ENCODE data around the gene C20orf96.

The C20orf96 gene

DNA sequence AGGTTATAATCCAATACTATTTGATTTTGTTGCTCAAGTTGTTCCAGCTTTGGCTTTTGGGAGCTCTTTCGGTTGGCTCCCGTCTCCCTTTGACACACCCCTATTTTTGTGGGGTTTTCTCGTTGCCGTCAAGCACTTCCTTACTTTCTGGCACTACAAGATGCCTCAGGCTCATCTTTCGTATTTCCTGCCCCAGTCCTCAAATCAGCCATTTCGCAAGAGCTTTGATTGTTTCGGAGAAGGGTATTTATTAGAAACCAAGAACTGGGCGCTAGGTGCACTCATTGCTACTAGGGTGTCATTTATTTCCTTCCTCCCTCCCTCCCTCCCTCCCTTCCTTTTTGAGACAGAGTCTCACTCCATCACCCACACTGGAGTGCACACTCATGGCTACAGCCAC, 21.5 kb upstream of the C20orf96 start:
- DNase-seq (ENCODE audit: low read depth), result no peak

DNA sequence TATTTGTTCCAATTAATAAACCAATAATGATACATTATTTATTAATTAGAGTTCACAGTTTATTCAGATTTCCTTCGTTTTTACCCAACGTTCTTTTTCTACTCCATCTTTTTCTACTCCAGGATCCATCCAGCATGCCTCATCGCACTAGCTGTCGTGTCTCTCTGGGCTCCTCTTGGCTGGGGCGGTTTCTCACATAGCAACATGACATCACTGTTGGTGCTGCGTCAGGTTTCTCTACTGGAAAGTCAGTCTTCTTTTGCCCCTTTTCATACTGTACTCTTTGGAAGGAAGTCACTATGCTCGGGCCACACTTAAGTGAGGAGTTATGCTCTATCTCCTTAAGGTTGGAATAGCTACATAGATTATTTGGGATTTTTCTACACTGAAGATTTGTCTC, 21.1 kb upstream of the C20orf96 start:
- DNase-seq (ENCODE audit: low read depth), result no peak

DNA sequence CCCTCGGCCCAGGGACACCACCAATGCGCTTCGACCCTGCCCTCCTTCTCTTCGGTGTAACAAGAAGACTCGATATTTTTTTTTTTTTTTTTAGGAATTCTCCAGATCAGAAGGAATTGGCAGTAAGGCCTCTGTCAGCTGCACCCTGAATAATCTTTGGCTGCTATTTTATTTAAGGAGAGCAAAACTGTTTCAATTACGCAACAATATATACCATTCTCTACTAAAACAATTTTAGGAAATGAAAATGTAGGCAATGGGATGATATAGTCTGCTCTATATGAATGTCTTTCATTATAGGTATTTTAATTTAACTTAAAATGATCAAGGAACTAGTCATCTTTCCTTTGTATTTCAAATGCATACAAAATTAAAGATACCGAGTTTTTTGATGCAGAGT, 20.1 kb upstream of the C20orf96 start:
- DNase-seq (ENCODE audit: low read depth), result no peak

DNA sequence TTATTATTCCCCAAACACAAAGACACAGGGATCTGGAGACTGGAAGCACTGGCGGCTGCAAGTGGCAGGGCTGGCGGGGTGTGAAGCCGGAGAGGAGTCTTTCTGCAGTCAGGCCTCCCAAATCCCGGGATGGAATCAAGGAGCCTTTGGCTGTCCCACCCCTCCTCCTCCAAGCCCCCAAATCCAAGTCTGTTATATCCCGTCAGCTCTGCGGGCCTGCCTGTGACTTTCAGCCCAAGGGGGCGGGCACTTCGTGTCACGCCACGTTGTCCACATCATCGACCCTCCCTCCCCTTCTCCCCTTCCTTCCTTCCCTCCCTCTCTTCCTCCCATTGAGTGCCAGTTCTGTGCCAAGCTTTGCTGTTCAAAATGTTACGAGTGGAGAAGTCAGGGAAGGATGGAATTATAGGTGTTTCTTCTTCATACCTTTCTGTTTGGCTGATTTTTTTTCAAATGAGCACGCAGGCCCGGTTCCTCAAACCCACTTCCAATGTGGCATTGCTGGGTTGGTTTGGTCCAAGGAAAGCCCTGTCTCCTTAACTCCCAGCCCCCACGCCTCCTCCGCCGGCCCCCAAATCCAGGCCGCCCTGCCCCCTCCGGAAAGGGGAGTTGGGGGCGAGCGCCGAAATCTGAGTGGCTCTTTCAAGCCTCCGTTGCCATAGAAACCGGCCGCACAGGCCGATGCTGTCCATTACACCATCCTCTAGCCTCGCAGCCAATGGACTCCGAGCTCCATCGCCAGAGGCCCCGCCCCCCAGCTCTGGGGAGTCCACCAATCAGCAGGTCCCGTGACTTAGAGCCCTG, 19.5 kb upstream of the C20orf96 start:
- peak; percentile 86 for DNase-seq (ENCODE audit: low read depth)

DNA sequence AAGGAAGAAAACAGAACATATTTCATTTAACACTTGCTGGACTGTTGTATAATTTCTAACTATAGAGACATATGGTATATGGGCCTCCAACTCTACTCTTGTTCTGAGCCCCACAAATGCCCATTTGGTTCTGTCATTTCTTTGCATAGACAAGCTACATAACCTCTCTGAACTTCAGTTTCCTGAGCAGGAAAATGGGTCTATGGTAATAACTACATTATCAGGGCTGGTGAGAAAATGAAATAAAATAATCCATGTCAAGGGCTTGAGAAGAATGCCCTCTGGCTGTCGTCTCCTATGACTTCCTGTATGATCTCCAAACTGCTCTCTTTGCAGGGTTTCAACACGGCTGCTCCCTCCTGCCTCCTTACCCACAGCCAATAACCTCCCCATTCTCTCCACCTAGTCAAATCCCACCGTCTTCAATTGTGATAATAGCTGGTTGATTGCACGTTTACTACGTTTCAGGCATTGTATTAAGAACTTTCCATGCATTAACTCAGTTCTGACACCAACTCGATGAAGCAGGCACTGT, 18.8 kb upstream of the C20orf96 start:
- no peak for DNase-seq (ENCODE audit: low read depth)

DNA sequence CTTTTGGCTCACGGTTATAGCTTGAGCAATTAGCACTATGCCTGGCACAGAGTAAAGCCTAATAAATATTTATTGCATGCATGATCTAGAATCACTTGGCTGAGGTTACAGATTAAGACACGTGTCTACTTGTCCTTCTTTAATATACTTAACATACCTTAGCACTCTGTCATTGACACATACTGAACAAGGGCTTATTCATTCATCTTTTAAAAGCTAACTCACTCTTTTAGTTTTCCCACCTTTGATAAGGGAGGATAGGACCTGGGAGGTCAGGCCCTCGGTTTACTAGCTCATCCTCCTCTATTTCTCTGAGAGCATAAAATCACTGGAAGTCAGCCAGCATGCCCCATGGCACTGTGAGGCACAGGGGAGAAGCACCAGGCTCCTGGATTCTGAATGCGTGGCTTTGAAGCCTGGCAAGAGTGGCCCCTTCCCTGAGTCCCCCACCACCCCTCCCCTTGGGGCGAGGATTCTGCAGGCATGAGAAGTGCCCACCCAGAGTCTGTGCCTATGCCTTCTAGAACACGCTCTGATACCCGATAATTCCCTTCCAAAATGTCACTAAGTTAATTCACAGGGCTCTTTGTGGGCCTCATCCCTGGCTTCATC, 18.0 kb upstream of the C20orf96 start:
- DNase-seq (ENCODE audit: low read depth), result no peak

DNA sequence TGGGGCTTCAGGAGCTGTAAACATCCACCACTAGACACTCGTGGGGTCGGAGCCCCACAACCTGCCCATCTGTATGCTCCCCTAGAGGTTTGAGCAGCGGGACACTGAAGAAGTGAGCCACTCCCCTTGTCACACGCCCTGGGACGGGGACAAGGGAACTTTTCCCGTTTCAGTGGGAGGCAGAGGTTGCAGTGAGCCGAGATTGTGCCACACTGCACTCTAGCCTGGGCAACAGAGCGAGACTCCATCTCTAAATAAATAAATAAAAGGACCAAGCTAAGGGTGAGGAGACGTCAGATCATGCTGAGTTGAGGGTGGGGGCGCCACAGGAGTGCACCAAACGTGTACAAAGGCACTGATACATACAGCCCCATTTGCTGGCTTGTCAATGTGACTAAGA, 15.2 kb upstream of the C20orf96 start:
- DNase-seq (ENCODE audit: low read depth), result no peak

DNA sequence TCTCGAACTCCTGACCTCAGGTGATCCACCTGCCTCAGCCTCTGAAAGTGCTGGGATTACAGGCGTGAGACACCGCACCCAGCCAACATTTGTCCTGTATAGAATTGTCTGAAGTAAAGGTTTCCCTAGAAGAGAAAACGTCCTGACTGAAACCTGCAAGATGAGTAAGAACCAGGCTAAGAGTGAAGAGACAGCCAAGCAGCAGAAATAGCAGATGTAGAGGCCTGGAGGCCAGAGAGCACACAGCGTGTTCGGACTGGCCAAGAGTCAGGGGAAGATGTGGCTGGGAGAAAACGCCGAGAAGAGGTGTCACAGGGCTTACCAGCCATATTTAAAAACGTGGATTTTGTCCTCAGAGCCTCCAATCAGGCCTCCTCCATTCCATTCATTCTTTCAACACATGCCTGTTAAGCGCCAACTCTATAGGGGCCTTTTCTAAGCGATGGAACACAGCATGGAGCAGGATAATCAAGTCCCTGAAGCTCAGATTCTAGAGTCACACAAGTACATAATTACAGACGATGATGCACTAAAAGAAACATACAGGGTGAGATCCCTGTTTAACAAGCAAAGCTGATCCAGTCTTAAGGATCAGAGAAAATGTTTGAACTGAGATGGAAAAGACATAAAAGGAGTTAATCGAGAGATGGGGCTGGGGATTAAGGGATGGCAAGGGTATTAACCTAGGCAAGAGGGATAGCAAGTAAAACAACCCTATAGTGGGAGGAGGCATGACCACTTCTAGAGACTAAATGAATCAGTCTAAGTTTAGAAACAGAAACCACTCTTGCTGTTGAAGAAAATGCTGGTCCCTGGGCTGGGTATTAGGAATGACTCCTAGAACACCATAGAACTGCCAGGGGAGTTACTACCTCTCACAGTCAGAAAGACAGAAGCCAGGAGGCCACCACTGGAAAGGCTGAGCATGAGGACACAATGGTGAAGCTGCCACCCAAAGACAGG, 11.6 kb upstream of the C20orf96 start:
- DNase-seq (ENCODE audit: low read depth), result no peak

DNA sequence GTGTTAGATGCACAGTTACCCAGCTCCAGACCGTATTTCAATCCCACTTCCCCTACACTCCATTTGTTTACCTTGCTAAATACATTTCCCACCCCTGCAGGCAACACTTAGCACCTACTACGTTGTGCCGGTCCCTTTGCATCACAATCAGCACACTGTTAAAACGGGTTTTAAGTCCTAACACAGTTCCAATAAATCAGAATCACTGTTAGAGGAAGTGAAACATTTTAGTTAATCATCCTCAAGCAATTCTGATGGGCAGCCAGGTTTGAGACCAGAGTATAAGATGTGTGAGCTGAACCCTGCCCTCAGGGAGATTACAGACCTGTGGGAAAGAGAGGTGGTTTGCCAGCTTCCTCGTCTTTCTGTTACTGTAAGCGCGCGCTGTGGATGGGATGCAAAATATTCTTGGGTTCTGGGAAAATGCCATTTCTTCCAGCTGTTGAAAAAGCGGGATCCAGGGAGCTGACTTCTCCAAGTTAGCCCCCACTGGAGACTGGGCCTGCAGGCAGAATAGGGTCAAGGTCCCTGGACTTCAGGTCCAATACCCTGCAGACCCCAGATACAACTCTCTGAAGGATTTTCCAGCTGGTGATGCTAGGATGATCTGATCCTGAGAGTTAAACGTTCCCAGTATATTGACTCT, 9.9 kb upstream of the C20orf96 start:
- DNase-seq (ENCODE audit: low read depth), result no peak

DNA sequence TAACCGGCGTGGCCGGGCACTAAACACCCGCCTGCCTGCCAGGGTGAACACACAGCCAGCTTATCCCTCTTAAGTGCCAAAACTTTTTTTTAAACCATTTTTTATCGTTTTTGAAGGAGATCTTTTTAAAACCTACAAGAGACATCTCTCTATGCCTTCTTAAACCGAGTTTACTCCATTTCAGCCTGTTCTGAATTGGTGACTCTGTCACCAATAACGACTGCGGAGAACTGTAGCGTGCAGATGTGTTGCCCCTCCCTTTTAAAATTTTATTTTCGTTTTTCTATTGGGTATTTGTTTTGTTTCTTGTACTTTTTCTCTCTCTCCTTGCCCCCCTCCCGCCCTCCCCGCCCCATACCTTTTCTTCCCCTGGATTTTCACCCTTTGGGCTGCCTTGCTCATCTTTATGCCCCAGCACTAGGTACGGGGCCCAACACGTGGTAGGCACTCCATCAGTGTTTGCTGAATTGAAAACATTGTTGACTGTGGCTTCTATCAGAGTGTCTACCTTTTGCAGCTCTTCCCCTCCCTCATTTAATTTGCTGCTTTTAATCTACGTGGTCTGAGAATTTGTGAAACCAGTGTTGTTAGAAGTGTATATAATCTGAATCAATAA, 8.3 kb upstream of the C20orf96 start:
- no peak for DNase-seq (ENCODE audit: low read depth)

DNA sequence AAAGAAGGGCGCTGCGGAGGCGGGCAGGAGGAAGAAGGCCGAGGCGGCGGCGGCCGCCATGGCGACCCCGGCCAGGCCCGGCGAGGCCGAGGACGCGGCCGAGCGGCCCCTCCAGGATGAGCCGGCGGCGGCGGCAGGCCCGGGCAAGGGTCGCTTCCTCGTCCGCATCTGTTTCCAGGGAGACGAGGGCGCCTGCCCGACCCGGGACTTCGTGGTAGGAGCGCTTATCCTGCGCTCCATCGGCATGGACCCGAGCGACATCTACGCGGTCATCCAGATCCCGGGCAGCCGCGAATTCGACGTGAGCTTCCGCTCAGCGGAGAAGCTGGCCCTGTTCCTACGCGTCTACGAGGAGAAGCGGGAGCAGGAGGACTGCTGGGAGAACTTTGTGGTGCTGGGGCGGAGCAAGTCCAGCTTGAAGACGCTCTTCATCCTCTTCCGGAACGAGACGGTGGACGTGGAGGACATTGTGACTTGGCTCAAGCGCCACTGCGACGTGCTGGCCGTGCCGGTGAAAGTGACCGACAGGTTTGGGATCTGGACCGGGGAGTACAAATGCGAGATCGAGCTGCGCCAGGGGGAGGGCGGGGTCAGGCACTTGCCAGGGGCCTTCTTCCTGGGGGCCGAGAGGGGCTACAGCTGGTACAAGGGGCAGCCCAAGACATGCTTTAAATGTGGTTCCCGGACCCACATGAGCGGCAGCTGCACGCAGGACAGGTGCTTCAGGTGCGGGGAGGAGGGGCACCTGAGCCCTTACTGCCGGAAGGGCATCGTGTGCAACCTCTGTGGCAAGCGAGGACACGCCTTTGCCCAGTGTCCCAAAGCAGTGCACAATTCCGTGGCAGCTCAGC, 7.6 kb upstream of the C20orf96 start:
- peak; percentile 47 for DNase-seq (ENCODE audit: low read depth)

DNA sequence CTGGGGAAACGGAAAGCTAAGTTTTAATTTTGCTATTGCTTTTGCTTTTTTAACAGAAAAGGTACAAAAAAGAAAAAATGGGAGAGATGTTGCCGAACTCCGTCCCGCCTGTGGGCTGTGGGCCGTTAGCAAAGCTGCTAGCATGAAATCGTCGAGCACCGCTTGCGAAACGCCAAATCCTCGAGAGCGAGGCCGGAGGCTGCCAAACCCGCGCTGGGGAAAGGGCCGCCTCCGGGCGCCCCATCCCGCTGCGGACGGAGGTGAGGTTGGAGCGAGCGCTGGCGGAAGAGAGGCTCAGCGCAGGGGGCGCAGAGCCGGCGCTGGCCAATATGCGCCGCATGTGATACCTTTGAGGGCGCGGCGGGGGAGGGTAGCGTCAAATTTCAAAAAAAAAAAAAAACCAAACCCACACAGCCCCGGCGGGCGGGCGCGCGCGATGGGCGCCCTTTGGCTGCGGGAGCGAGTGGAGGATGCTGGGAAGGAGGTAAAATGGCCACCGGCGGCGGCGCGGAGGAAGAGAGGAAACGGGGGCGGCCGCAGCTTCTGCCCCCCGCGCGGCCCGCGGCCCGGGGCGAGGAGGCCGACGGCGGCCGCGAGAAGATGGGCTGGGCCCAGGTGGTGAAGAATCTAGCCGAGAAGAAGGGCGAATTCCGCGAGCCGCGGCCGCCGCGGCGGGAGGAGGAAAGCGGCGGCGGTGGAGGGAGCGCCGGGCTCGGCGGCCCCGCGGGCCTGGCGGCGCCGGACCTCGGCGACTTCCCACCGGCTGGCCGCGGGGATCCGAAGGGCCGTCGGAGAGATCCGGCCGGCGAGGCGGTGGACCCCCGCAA, 6.8 kb upstream of the C20orf96 start, which contains the start of gene ZCCHC3:
ZCCHC3 (plus strand) TSS at position 473 of the 827 bp plus-strand sequence; CDS start at position 490, 17 bp downstream.
- peak; percentile 80 for DNase-seq (ENCODE audit: low read depth)

DNA sequence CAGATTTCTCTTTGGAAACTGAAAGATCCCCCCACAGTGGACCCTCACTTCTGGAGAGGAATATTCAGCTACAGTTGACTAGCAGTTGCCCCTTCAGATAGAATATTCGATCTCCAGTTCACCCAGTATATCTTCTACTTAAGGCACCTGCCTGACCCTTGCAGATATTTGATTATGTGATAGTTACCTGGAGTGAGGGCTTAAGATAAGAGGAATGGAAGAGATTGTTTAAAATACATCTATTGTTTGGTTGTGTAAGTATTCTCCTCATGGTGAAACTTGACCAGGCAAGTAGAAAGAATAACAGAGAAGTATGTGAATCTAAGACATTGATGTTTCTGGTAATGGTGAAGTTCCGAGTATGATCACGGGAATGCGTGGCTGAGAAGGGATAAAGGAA, 5.3 kb upstream of the C20orf96 start:
- DNase-seq (ENCODE audit: low read depth), result no peak

DNA sequence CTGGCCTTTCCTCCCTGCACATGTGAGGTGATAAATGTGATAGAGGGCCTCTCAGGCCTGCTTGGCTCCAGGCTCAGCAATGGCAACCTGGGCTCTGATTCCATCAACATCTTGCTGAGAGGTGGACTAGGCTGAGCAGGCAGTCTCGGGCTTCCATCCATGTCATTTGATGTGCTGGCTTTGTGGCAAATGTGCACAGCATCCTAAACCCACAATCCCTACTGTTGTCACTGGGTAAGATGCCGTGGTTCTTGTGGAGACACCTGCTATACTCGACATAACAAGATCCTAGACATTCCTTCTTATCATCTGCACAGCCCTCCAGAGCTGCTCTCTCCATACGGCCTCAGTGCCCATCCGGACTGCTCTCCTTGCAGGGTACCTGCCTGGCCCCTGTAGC, 4.1 kb upstream of the C20orf96 start:
- no peak for DNase-seq (ENCODE audit: low read depth)

DNA sequence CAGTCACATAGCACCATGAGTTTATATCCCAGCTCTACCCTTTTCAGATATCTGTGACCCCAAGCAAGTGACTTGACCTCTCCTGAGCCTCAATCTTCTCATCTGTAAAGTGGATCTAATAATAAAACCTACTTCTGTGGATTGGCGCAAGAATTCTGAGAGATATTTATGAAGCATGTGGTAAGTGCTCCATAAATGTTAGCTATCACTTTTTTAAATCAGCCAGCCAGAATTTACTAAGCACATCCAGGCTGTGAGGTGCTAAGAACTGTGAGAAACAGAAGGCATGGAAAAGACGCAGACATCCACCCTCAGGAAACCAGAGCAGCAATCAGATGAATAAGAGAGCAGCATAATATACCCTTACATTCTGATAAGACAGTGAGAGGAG, 862 bp downstream of the C20orf96 start:
- no peak for DNase-seq (ENCODE audit: low read depth)

DNA sequence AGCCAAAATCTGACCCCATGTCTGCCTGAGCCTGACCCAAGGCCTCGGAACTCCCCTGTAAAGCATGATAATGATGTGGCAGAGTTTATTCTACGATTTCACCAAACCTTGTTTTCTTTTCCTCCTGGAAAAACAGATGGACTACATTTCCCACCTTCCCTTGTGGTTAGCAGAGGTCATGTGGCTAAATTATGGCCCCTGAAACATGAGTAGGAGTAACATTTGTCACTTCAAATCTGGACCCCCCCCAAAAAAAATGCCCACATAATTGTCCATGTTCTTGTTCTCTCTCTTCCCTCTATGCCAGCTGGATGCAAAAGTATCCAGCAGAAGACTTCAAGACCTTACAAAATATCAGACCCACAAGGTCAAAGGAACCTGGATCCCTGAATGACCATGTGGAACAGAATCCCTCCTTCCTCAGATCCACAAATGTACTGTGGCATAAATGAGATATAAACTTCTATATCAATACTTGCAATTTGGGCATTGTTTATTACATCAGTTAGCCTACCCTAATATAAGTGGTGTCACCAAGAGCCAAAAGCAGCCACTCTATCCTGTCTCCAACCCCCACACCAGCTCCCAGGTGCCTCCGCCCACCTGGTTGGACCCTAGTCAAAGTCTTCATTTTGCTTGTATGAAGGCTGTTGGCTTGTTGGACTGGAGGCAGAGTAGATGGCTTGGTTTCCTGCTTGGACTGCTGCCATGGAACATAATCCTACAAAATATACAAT, 1.4 kb downstream of the C20orf96 start:
- DNase-seq (ENCODE audit: low read depth), result no peak

DNA sequence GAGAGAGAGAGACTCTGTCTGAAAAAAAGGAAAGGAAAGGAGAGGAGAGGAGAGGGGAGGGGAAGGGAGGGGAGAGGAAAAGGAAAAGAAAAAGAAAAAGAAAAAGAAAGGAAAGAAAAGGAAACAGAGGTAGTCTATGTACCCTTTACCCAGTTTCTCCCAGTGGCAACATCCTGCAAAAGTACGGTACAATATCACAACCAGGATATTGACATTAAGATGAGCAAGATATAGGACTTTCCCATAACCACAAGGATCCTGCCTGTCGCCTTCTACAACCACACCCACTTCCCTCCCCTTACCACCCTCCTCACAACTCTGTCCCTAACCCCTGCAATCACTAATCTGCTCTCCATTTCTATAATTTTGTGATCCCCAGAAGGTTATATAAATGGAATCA, 4.0 kb downstream of the C20orf96 start:
- DNase-seq (ENCODE audit: low read depth), result no peak

DNA sequence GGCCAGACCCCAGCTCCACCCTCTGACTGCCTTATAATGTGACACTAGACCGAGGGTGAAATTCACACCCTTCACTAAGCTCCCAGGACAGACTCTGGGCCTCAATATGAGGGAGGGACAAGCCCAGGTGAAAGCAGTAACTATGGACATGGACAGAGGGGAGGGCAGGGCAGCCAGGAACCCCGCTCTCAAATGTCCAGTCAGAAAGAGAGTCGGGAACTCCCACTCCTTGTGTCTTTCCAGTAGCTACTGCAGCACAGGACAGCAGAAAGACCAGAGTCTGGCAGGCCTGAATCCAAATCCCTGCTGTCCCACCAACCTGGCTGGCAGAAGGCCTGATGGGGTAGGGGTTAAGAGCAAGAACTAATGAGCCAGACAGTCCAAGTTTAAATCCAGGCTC, 6.4 kb downstream of the C20orf96 start:
- no peak for DNase-seq (ENCODE audit: low read depth)

Measured in activated T-cell treated with anti-CD3 and anti-CD28 coated beads for 48 hours (primary cell).